Heart left ventricle (tissue), 13 donors: ENCODE results near the gene ASZ1.

ENCODE experiments used
- CTCF ChIP-seq, 12 donors: fragments of 200-600 bp; sonication (generic) in 4 of 12; IDR thresholded peaks; one replicate each; pipeline versions ENCODE4 v1.5.0 to v1.8.0; 2018 to 2022; ENCODE audit warnings: antibody characterized with exemption in 12 of 12, mild to moderate bottlenecking in 5 of 12
- POLR2A ChIP-seq, 2 donors: fragments of 450-650 bp; IDR thresholded peaks; one replicate each; pipeline ENCODE4 v1.6.1; 2017; ENCODE audit warnings: antibody characterized with exemption in 2 of 2, mild to moderate bottlenecking in 2 of 2, moderate library complexity in 2 of 2
- donor health status: ischemic (EF 13 %, LVEDD 7.1; RV severe dilation, severe dysfunction).
- donor health status: DM: no; HTN: yes; CAD: no.
- donor health status: DM: no; HTN: no; CAD: no.
- donor health status: ischemic (EF 25% LVEDD 6.9; RV normal size, moderate dysfunction).
- donor health status: ischemic (EF 25% LVEDD 5.7; RV mildly dilated, moderate dysfunction).
- donor health status: ischemic (EF 35%, LVEDD 5.7; RV mildly dilated, moderate dysfunction).
- donor health status: nonischemic (EF 11% LVEDD 7.7; RV severe dilation, severe dysfunction).
- donor health status: DM: yes; HTN: yes; CAD: no.
- donor health status: PGD.
- donor health status: ischemic (EF 29% LVEDD 5.4; RV normal size, mild dysfunction).
- donor health status: nonischemic (EF 23%, LVEDD 6.1; RV moderate dilation, normal function).

- TF ChIP-seq CTCF (IDR thresholded peaks at IDR 0.05) = no peak
- no peak for TF ChIP-seq POLR2A (IDR thresholded peaks at IDR 0.05)
These were observed 94.1 kb downstream of the ASZ1 start for GRCh38 chr7:117333168-117333567.
